GM12875 (cell line): ENCODE measurements around the gene NFIA.

Experiments used
- H3K4me3 ChIP-seq: one replicate; pipeline ENCODE4 v1.5.1; 2011; ENCODE audit warnings: low read depth, low read length, control low read depth
- TF ChIP-seq, protein P1 (sequence below): IDR thresholded peaks from 2 replicates; pipeline ENCODE4 v1.5.1; 2011; ENCODE audit warnings: low read depth, mild to moderate bottlenecking, control low read depth, inconsistent platforms, low read length, moderate library complexity, borderline replicate concordance; ENCODE audit not compliant: insufficient read depth

Gene NFIA

GRCh38 chr1:61226791-61227567, 144.6 kb downstream of the NFIA start:
- H3K4me3 ChIP-seq = no peak overlapping the region
- TF ChIP-seq, protein P1, sequence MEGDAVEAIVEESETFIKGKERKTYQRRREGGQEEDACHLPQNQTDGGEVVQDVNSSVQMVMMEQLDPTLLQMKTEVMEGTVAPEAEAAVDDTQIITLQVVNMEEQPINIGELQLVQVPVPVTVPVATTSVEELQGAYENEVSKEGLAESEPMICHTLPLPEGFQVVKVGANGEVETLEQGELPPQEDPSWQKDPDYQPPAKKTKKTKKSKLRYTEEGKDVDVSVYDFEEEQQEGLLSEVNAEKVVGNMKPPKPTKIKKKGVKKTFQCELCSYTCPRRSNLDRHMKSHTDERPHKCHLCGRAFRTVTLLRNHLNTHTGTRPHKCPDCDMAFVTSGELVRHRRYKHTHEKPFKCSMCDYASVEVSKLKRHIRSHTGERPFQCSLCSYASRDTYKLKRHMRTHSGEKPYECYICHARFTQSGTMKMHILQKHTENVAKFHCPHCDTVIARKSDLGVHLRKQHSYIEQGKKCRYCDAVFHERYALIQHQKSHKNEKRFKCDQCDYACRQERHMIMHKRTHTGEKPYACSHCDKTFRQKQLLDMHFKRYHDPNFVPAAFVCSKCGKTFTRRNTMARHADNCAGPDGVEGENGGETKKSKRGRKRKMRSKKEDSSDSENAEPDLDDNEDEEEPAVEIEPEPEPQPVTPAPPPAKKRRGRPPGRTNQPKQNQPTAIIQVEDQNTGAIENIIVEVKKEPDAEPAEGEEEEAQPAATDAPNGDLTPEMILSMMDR = no peak

DNA sequence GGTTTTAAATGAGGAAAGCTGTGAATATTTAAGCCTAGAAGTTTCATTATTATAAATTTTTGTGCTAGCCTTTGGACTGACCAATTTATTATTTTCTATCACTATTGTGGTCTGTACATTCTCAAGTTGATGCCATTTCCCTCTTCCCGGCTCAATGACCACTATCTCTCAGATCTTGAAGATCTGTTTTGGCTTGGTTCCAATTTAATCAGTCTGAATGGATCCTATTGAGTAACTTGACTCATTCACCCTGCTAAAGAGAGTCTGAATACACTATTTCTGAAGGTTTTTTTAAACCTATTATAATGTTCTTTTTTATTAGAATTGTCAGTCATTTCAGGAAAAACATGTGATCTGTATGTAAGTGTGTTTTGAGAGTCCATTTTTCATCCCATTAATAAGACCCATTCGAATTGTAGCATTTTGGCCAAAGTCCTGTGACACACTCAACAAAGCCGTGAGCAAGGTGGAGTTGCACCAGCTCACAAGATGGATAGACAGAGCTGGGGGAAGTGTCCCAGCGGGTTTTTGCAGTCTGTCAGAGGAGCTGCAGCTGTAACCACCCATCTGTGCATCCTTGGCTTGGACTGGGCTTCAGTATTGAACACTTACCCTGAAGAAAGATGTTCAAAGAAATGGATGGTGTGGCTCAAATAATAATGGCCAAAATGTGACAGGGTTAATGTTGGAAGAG, 145.6 kb downstream of the NFIA start:
- TF ChIP-seq, protein P1 = no peak

GRCh38 chr1:61230523-61230922, 148.2 kb downstream of the NFIA start:
- no peak overlapping the region for H3K4me3 ChIP-seq
- TF ChIP-seq, protein P1 = no peak

More for the DNA sequence above, 145.6 kb downstream of the NFIA start:
- H3K4me3 ChIP-seq = no peak overlapping the region

DNA sequence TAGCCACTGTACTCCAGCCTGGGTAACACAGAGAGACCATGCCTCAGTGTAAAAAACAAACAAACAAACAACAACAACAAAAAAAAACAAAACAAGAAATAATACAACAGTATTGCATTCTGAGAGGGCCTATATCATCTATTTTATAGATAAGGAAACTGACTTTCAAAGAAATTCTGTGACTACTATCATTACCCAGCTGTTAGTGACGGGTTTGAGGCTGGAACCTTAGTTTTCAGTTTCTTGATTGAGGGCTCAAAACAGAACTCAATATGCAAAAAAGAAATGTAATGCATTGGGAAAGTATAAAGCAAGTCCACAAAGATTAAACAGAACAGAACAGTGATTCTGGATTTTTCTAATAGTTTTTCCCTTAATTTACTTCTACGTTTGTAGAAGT, 149.4 kb downstream of the NFIA start:
- TF ChIP-seq, protein P1 = no peak
- H3K4me3 ChIP-seq = no peak overlapping the region

GRCh38 chr1:61233121-61233660, 150.8 kb downstream of the NFIA start:
- TF ChIP-seq, protein P1 = no peak
- no peak overlapping the region for H3K4me3 ChIP-seq

- H3K4me3 ChIP-seq = no peak overlapping the region
- TF ChIP-seq, protein P1 = no peak
Measured at GRCh38 chr1:61234587-61234919, 152.2 kb downstream of the NFIA start.
